Breast epithelium (tissue), 3 donors: Measurements from ENCODE around the gene KDM4C.

Experiments used
- POLR2A ChIP-seq: fragments of 450-650 bp; IDR thresholded peaks from one replicate; pipeline ENCODE4 v1.6.1; 2016; ENCODE audit warnings: antibody characterized with exemption, mild to moderate bottlenecking, moderate library complexity
- TF ChIP-seq, protein P1 (sequence below), 3 donors: fragments of 450-650 bp; IDR thresholded peaks; one replicate each; pipeline ENCODE4 v1.5.1; 2016 to 2017; ENCODE audit warnings: antibody characterized with exemption in 3 of 3, mild to moderate bottlenecking in 3 of 3, moderate library complexity in 3 of 3

DNA sequence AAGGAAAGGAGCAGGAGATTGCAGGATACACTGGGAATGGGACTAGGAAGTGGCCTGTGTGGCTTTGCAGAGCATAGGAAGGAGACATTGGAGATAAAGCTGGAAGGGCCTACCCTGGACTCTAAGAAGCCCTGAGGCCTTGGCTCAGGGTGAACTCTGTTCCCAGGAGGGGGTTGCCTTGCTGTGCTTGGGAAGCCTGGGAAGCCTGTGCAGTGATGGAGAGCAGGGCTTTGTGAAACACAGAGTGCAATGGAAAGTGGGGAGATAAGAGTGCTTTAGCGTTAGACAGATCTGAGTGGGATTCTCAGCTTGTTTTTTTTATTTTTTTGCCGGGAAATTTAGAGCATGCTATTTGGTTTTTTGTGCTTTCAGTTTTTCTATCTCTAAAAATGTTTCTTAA lies 437.8 kb downstream of the KDM4C start:
- TF ChIP-seq, protein P1, sequence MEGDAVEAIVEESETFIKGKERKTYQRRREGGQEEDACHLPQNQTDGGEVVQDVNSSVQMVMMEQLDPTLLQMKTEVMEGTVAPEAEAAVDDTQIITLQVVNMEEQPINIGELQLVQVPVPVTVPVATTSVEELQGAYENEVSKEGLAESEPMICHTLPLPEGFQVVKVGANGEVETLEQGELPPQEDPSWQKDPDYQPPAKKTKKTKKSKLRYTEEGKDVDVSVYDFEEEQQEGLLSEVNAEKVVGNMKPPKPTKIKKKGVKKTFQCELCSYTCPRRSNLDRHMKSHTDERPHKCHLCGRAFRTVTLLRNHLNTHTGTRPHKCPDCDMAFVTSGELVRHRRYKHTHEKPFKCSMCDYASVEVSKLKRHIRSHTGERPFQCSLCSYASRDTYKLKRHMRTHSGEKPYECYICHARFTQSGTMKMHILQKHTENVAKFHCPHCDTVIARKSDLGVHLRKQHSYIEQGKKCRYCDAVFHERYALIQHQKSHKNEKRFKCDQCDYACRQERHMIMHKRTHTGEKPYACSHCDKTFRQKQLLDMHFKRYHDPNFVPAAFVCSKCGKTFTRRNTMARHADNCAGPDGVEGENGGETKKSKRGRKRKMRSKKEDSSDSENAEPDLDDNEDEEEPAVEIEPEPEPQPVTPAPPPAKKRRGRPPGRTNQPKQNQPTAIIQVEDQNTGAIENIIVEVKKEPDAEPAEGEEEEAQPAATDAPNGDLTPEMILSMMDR (IDR thresholded peaks at IDR 0.05), result no peak
- no peak for TF ChIP-seq POLR2A
